ENCODE data around the gene FAM120C. TPM values are rescaled to one million over a fixed set of nuclear protein-coding genes. Genes with fewer than 3 reads are reported as not detected.

The FAM120C gene
- polyA plus RNA-seq, 3 donors = 9.4 to 12.1 (median 10.2) TPM

GRCh38 chrX:54045563-54046228 lies 137.4 kb downstream of the FAM120C start:
- DNase-seq (ENCODE audit: extremely low read depth in 1 of 11, low read depth in 9 of 11, low spot score in 4 of 11) = peak in 1 of 11 donors; percentile 10

DNA sequence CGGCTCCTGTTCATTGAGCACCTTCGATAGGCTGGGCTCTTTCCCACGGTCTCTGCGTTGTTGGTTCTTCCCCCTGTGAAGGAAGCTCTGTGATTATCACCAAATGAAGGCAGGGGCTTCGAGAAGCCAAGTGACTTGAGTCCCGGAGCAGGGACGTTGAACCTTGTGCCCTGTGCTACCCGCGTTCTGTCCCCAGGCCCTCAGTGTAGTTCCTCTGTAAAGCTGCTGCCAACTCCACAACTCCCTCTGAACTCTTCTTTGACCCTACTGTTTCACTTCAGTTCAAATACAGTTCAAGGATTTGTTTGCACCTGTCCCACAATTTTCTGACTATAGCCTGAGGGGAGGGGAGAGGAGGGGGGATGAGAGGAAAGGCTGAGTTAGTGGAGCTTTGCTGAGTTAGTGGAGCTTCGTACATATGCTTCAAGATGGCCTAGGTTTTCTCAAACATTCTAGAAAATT lies 138.1 kb downstream of the FAM120C start:
- no peak for DNase-seq (ENCODE audit: extremely low read depth in 1 of 11, low read depth in 9 of 11, low spot score in 4 of 11)

- DNase-seq (ENCODE audit: extremely low read depth in 1 of 11, low read depth in 9 of 11, low spot score in 4 of 11) = peak; percentile 75 to 92 (median 88)
Observed at GRCh38 chrX:54044126-54044876, 138.8 kb downstream of the FAM120C start, which contains the start of gene PHF8. Gene PHF8 (minus strand): TSS chrX:54044473. CDS start chrX:54042728, 1,745 bp downstream.

DNA sequence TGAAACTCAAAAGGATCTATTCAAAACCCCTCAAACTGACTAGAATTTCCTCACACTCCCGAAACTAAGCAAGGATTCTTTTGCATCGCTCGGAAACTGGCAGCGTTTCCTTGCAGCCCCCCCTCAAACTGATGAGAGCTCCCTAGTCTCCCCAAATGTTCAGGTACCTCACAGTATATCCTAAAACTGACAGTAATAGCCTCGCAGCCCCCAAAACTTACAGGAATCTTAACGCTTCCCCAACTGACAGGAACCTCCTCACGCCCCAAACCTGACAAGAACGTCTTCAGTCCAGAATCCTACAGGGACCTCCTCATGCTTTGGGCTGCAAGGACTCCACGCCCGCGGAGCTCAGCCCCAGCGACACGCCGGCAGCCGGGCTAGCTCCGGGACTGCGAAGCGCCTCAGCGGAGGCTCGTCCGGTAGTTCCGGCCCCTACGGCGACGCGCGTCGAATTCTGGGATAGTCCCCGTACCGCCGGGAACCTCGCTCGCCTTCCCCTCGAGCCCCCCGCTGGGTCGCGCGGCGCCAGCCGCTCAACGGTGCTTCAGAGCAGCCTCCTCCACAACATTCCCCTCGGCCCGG lies 139.4 kb downstream of the FAM120C start:
- DNase-seq (ENCODE audit: extremely low read depth in 1 of 11, low read depth in 9 of 11, low spot score in 4 of 11) = peak in 1 of 11 donors; percentile 0

GRCh38 chrX:54043056-54043455 lies 140.0 kb downstream of the FAM120C start:
- peak in 1 of 11 donors; percentile 1 for DNase-seq (ENCODE audit: extremely low read depth in 1 of 11, low read depth in 9 of 11, low spot score in 4 of 11)

DNA sequence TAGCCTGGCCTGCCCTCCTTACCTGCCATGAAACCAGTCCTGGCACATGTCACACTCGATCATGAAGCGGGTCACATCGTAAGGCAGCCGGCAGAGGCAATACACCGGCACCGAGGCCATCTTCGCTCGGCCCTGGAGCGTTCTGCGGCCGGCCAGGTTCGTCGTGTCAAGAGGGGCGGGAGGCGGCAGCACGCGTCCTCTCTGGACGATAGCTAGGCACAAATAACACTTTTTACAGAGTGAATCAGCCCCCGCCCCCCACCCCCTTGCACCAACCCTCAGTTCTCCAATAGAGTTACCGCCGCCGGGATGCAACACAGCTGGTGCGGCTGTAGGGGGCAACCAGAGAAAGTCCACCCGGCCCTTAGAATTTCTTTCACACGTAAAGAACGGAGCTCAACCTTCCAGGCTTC lies 140.4 kb downstream of the FAM120C start:
- DNase-seq (ENCODE audit: extremely low read depth in 1 of 11, low read depth in 9 of 11, low spot score in 4 of 11) = peak in 4 of 11 donors; percentile 22 to 39 (median 32)

GRCh38 chrX:54030329-54030728 lies 152.7 kb downstream of the FAM120C start:
- DNase-seq (ENCODE audit: extremely low read depth in 1 of 11, low read depth in 9 of 11, low spot score in 4 of 11) = no peak

GRCh38 chrX:54029529-54030143 lies 153.4 kb downstream of the FAM120C start:
- DNase-seq (ENCODE audit: extremely low read depth in 1 of 11, low read depth in 9 of 11, low spot score in 4 of 11) = peak in 2 of 11 donors; percentile 1 to 22

GRCh38 chrX:54024350-54024749 lies 158.7 kb downstream of the FAM120C start:
- DNase-seq (ENCODE audit: extremely low read depth in 1 of 11, low read depth in 9 of 11, low spot score in 4 of 11) = no peak

Other genes starting within 250 kb of the FAM120C start
- gene PHF8, start 138.8 kb downstream of the FAM120C start, polyA plus RNA-seq (ENCODE audit: insufficient read length in 3 of 3) = 10 to 100 TPM; 29.4 to 30.5 (median 29.6) TPM
- gene WNK3, start 174.8 kb upstream of the FAM120C start, polyA plus RNA-seq (ENCODE audit: insufficient read length in 3 of 3) = 1 to 10 TPM; 4.7 to 5.2 (median 4.9) TPM